RPMI7951 (cell line): Measurements from ENCODE around the gene AP2A2. TPM values are rescaled to one million over a fixed set of nuclear protein-coding genes. Genes with fewer than 3 reads are reported as not detected.

Experiments
- DNase-seq: peaks from one replicate; pipeline ENCODE4 v3.0.0-alpha.2; 2012; ENCODE audit warnings: low read depth
- total RNA-seq: library from RNA; depleted of rRNA; stranded (reverse); fragments of >200 nt; shearing (Covaris generic); gene quantifications from 2 replicates; pipeline ENCODE4 v1.2.3, GENCODE V29; 2014; rRNA removed

Gene AP2A2
- 28.4 and 31.9 TPM in 2 replicates for total RNA-seq

- DNase-seq, result peak; percentile 83
Observed at GRCh38 chr11:925496-926301, at the start of gene AP2A2. AP2A2 (plus strand) TSS chr11:925870; CDS start chr11:926022, 152 bp downstream.

GRCh38 chr11:876545-876944, 49.1 kb upstream of the AP2A2 start:
- peak; percentile 13 for DNase-seq

- DNase-seq, result no peak
Observed at GRCh38 chr11:877565-877964, 48.1 kb upstream of the AP2A2 start.

- DNase-seq, result no peak
Observed at GRCh38 chr11:880447-880846, 45.2 kb upstream of the AP2A2 start.

GRCh38 chr11:882596-882995, 43.1 kb upstream of the AP2A2 start:
- DNase-seq, result no peak

GRCh38 chr11:883527-883926, 42.1 kb upstream of the AP2A2 start:
- DNase-seq, result no peak

- DNase-seq, result no peak
Observed at GRCh38 chr11:884578-885070, 41.0 kb upstream of the AP2A2 start.

GRCh38 chr11:886568-886967, 39.1 kb upstream of the AP2A2 start:
- no peak for DNase-seq

GRCh38 chr11:887589-887988, 38.1 kb upstream of the AP2A2 start:
- no peak for DNase-seq

GRCh38 chr11:888310-889212, 37.1 kb upstream of the AP2A2 start:
- no peak for DNase-seq

- DNase-seq, result no peak
Observed at GRCh38 chr11:889257-889656, 36.4 kb upstream of the AP2A2 start.

GRCh38 chr11:889687-890475, 35.8 kb upstream of the AP2A2 start:
- no peak for DNase-seq

- no peak for DNase-seq
Observed at GRCh38 chr11:890794-891540, 34.7 kb upstream of the AP2A2 start.

GRCh38 chr11:893008-893654, 32.5 kb upstream of the AP2A2 start:
- DNase-seq, result no peak

GRCh38 chr11:894575-895201, 31.0 kb upstream of the AP2A2 start:
- no peak for DNase-seq

GRCh38 chr11:895331-896110, 30.1 kb upstream of the AP2A2 start:
- DNase-seq, result no peak

- DNase-seq, result no peak
Observed at GRCh38 chr11:897253-898142, 28.2 kb upstream of the AP2A2 start.

- DNase-seq, result no peak
Observed at GRCh38 chr11:898143-898511, 27.5 kb upstream of the AP2A2 start.
